ENCODE data around the gene CAPN8. TPM values are rescaled to one million over a fixed set of nuclear protein-coding genes. Genes with fewer than 3 reads are reported as not detected.

CAPN8 gene
- total RNA-seq: not detected

DNA sequence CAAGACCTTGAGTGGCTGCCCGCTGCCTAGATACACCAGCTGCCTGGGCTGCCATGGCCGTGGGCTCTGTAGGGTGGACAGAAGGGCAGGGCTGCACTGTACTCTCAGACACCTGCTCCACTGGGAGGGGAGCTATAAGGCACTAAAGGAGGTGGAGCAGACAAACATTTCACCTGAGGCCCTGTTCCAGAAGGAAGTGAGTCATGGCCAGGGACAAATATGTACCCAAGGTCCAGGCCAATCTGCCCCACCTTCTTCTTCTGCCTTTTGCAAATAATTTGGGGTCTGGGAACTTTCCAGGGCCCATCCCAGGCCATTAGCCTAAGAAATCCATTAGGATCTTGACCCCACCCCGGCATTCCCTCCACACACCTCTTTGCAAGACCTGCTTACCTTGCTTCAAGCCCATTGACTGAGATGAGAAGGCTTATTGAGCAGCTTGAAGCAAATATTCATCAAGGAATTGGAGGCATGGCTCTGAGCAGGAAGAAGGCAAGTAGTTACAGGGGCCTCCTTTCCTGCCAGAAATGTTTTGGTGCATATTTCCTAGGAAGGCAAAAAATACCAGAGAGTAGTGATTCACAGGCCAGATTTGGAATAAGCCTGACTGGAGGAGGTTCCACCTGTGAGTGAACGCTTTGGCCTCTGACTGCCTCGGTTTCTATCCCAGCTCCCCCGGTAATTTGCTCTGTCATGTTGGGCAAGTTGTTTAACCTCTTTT lies at the start of gene CAPN8:
TSS of gene CAPN8 (minus strand) at position 110 of the 721 bp plus-strand sequence. CDS start at position 55, 55 bp downstream.
- Mint-ChIP-seq H3K9me3 (no peaks in the 10 kb centered on the region), H3K4me1 (ENCODE audit: low read depth) (no peaks in the 10 kb centered on the region), H3K27ac (no peak within 1 kb of the TSS), H3K4me3 (no peak within 1 kb of the TSS), H3K36me3 (ENCODE audit: low read depth) (no peaks in the 10 kb centered on the region), H3K27me3 (peaks cover 2% of the 10 kb centered on the region)
- intact Hi-C loops (cut with micrococcal nuclease): no loop called here
- POLR2A ChIA-PET: no interaction called here
- CTCF ChIA-PET: interaction anchor here (0.9 to 1.3 kb wide), 2 partner anchors 38 to 109 kb away, joined by 3 read pairs; no protein-coding TSS in a partner anchor
- TF ChIP-seq, protein P1, sequence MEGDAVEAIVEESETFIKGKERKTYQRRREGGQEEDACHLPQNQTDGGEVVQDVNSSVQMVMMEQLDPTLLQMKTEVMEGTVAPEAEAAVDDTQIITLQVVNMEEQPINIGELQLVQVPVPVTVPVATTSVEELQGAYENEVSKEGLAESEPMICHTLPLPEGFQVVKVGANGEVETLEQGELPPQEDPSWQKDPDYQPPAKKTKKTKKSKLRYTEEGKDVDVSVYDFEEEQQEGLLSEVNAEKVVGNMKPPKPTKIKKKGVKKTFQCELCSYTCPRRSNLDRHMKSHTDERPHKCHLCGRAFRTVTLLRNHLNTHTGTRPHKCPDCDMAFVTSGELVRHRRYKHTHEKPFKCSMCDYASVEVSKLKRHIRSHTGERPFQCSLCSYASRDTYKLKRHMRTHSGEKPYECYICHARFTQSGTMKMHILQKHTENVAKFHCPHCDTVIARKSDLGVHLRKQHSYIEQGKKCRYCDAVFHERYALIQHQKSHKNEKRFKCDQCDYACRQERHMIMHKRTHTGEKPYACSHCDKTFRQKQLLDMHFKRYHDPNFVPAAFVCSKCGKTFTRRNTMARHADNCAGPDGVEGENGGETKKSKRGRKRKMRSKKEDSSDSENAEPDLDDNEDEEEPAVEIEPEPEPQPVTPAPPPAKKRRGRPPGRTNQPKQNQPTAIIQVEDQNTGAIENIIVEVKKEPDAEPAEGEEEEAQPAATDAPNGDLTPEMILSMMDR (IDR thresholded peaks at IDR 0.05): no peak
- no peak for ATAC-seq
- no peak for DNase-seq

DNA sequence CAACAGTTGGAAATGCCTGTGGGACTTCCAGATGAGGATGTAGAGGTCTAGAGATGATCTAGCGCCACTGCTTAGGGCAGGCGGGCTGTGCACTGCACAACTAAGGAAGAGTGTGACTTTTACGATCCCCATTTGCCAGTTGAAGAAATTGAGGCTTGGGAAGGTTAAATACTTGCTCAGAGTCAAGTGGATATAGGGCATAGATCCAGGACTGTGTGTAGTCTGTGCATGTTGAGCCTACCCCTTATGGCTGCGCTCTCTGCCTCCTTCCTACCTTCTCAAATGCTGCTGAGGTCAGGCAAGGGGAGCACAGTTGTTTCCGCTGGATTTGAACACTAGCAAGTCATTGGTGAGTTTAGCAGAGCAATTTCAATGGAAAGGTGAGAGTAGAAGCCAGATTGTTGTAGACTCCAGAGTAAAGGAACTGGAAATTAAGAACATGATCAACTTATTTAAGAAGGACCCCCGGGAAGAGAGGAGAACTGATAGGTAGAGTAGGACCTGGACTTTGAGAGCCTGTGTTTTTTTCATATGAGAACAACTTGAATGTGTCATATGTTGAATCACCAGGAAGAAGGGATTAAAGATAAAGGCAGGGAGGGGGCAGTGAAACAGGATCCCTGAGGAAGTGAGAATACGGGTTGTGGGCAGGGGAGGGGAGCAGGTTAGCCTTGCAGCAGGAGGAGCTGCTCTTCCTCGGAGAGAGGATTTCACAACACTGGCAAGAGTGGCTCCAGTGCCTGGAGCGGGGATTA lies 49.5 kb upstream of the CAPN8 start:
- no peak for DNase-seq
- ChIA-PET POLR2A (interaction anchor here (1.5 kb wide), 1 partner anchor 12 kb away, joined by 4 read pairs; no protein-coding TSS in a partner anchor), CTCF (interaction anchor here (6.6 kb wide), 1 partner anchor 35 kb away, joined by 60 read pairs; no protein-coding TSS in a partner anchor)
- Mint-ChIP-seq H3K27me3 (no peaks in the 10 kb centered on the region), H3K4me1 (ENCODE audit: low read depth) (peaks cover 65% of the 10 kb centered on the region), H3K9me3 (no peaks in the 10 kb centered on the region), H3K36me3 (ENCODE audit: low read depth) (peaks cover 11% of the 10 kb centered on the region), H3K27ac (peak overlapping the region; percentile 85), H3K4me3 (peak overlapping the region; percentile 8)
- intact Hi-C loops (cut with micrococcal nuclease): loop anchor here (5.0 kb wide), 1 partner anchor 32 kb away; no protein-coding TSS in a partner anchor
- no peak for ATAC-seq
- TF ChIP-seq, protein P1 (IDR thresholded peaks at IDR 0.05): no peak

DNA sequence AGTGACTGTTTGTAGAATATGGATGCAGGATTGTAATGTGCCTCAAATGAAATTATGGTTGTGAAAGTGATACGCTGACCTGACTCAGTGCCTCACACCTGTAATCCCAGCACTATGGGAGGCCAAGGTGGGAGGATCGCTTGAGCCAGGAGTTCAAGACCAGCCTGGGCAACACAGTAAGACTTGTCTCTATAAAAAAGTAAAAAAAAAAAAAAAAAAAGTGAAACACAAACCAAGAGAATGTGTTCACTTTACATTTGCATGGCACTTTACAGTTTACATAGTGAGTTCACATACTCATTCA lies 48.9 kb upstream of the CAPN8 start:
- POLR2A ChIA-PET: interaction anchor here (2.6 kb wide), 1 partner anchor 34 kb away, joined by 10 read pairs; no protein-coding TSS in a partner anchor
- peak overlapping the region; percentile 81 for H3K27ac Mint-ChIP-seq
- peaks cover 65% of the 10 kb centered on the region for H3K4me1 Mint-ChIP-seq (ENCODE audit: low read depth)

DNA sequence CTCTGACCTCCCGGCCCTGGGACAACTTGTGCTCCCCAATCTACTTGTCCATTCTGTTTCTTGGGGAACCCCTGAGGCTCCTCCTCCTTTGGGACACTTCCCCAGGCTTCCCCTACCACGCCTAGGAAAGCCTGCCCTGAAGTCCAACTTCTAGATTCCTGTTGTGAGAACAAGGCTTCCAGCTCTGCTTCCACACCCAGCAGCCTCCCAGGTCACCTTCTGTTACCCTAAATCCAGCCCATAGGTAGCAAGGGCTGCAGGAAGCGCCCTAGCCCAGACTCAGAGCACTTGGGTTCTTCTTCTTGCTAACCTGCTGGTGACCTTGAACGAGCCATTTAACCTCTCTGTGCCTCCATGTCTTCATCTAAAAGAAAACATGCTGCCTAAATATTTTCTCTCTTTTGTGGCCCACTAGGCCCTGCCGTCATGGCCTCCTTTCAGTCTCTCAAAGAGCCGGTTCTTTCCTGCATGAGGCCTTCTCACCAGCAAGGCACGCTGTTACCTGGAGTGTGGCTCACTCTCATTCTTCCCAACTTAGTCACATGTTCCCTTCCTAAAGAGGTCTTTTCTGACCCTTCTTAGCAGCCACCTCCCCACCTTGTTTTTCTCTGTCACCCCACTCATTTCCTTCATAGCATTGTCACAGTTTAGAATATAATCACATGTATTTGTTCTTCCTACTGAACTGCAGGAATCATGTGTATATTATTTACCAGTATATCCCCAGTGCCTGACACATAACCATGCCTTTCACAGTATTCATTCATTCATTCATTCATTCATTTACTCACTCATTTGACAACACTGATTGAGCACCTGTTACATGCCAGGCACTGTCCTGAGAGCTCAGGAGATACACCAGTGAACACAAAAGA lies 48.3 kb upstream of the CAPN8 start:
- H3K4me1 Mint-ChIP-seq (ENCODE audit: low read depth): peaks cover 65% of the 10 kb centered on the region
- H3K27me3 Mint-ChIP-seq: no peaks in the 10 kb centered on the region
- ATAC-seq: no peak
- no peaks in the 10 kb centered on the region for H3K9me3 Mint-ChIP-seq
- peak overlapping the region; percentile 86 for H3K4me3 Mint-ChIP-seq
- TF ChIP-seq, protein P1 (IDR thresholded peaks at IDR 0.05): no peak
- peak; percentile 30 for DNase-seq
- ChIA-PET POLR2A (interaction anchor here (1.6 to 2.6 kb wide), 3 partner anchors 14 to 131 kb away, joined by 6 to 11 read pairs (median 10); partner anchors contain the start of gene TP53BP2), CTCF (interaction anchor here (0.7 kb wide), 1 partner anchor 36 kb away, joined by 3 read pairs; no protein-coding TSS in a partner anchor)
- H3K36me3 Mint-ChIP-seq (ENCODE audit: low read depth): peaks cover 5% of the 10 kb centered on the region
- peak overlapping the region; percentile 81 for H3K27ac Mint-ChIP-seq
- intact Hi-C loops (cut with micrococcal nuclease): loop anchor here (5.0 kb wide), 1 partner anchor 34 kb away; no protein-coding TSS in a partner anchor

More for the DNA sequence above, 48.9 kb upstream of the CAPN8 start:
- intact Hi-C loops (cut with micrococcal nuclease): loop anchor here (5.0 kb wide), 1 partner anchor 33 kb away; no protein-coding TSS in a partner anchor
- H3K4me3 Mint-ChIP-seq: peak overlapping the region; percentile 86
- TF ChIP-seq, protein P1 (IDR thresholded peaks at IDR 0.05): no peak
- no peaks in the 10 kb centered on the region for H3K27me3 Mint-ChIP-seq
- no peaks in the 10 kb centered on the region for H3K9me3 Mint-ChIP-seq
- peaks cover 7% of the 10 kb centered on the region for H3K36me3 Mint-ChIP-seq (ENCODE audit: low read depth)
- CTCF ChIA-PET: no interaction called here
- DNase-seq (no peak), ATAC-seq (no peak)
